ENCODE measurements around the gene NAT10. TPM values are rescaled to one million over a fixed set of nuclear protein-coding genes. Genes with fewer than 3 reads are reported as not detected.

NAT10 gene
- polyA plus RNA-seq, 1 experiment, result 30.5 TPM

- DNase-seq (ENCODE audit: low read depth, low spot score), result no peak
- no peaks in the 10 kb centered on the region; the same call in 1 of the 2 replicates for H3K9me3 ChIP-seq (ENCODE audit: control insufficient read depth, insufficient read depth, low read length)
- peaks cover 5% of the 10 kb centered on the region for H3K27me3 ChIP-seq (ENCODE audit: control insufficient read depth, insufficient read depth, low read length)
- H3K4me3 ChIP-seq (ENCODE audit: low read depth, low read length), result no peak overlapping the region
- CTCF ChIA-PET, result interaction anchor here (0.6 to 1.7 kb wide), 2 partner anchors 9 to 548 kb away, joined by 4 to 8 read pairs; no protein-coding TSS in a partner anchor
- no peak for TF ChIP-seq CTCF (IDR thresholded peaks at IDR 0.05; ENCODE audit: low read depth, low read length)
- H3K27ac ChIP-seq (ENCODE audit: low read depth, low read length), result no peak overlapping the region
- POLR2A ChIA-PET, result no interaction called here
Measured at GRCh38 chr11:34165121-34165520, 59.7 kb downstream of the NAT10 start.

- DNase-seq (ENCODE audit: low read depth, low spot score), result no peak
- Histone ChIP-seq H3K9me3 (ENCODE audit: control insufficient read depth, insufficient read depth, low read length) (no peaks in the 10 kb centered on the region; the same call in 1 of the 2 replicates), H3K27ac (ENCODE audit: low read depth, low read length) (no peak overlapping the region), H3K4me3 (ENCODE audit: low read depth, low read length) (no peak overlapping the region), H3K27me3 (ENCODE audit: control insufficient read depth, insufficient read depth, low read length) (peaks cover 5% of the 10 kb centered on the region)
- CTCF ChIA-PET, result interaction anchor here (1.7 kb wide), 1 partner anchor 8 kb away, joined by 8 read pairs; no protein-coding TSS in a partner anchor
- POLR2A ChIA-PET, result no interaction called here
- no peak for TF ChIP-seq CTCF (IDR thresholded peaks at IDR 0.05; ENCODE audit: low read depth, low read length)
Measured at GRCh38 chr11:34165786-34166555, 60.5 kb downstream of the NAT10 start.

- DNase-seq (ENCODE audit: low read depth, low spot score), result no peak
Measured at GRCh38 chr11:34166806-34167740, 61.6 kb downstream of the NAT10 start.

GRCh38 chr11:34167961-34168360, 62.5 kb downstream of the NAT10 start:
- TF ChIP-seq CTCF (IDR thresholded peaks at IDR 0.05; ENCODE audit: low read depth, low read length), result no peak
- Histone ChIP-seq H3K4me3 (ENCODE audit: low read depth, low read length) (no peak overlapping the region), H3K27me3 (ENCODE audit: control insufficient read depth, insufficient read depth, low read length) (peaks cover 6% of the 10 kb centered on the region), H3K9me3 (ENCODE audit: control insufficient read depth, insufficient read depth, low read length) (no peaks in the 10 kb centered on the region; the same call in 1 of the 2 replicates), H3K27ac (ENCODE audit: low read depth, low read length) (no peak overlapping the region)
- ChIA-PET CTCF (interaction anchor here (0.7 to 1.7 kb wide), 3 partner anchors 190 to 300 kb away, joined by 3 to 5 read pairs (median 3); partner anchors contain the start of gene ABTB2), POLR2A (no interaction called here)
- DNase-seq (ENCODE audit: low read depth, low spot score), result no peak

More at GRCh38 chr11:34166806-34167740, 61.6 kb downstream of the NAT10 start:
- ChIA-PET POLR2A (no interaction called here), CTCF (no interaction called here)
- no peak overlapping the region for H3K4me3 ChIP-seq (ENCODE audit: low read depth, low read length)
- no peak for TF ChIP-seq CTCF (IDR thresholded peaks at IDR 0.05; ENCODE audit: low read depth, low read length)
- H3K27ac ChIP-seq (ENCODE audit: low read depth, low read length), result no peak overlapping the region
- H3K9me3 ChIP-seq (ENCODE audit: control insufficient read depth, insufficient read depth, low read length), result no peaks in the 10 kb centered on the region; the same call in 1 of the 2 replicates
- peaks cover 5% of the 10 kb centered on the region for H3K27me3 ChIP-seq (ENCODE audit: control insufficient read depth, insufficient read depth, low read length)
